ENCODE data around the gene C3.
"Not testable (repeated sequence)": the region's sequence is repeated elsewhere in the genome, so short reads cannot be mapped to it uniquely, and the experiment has no call there.

C3 gene

GRCh38 chr19:6711078-6711361 lies 9.4 kb downstream of the C3 start:
- CTCF ChIA-PET: interaction anchor here (0.7 kb wide), 1 partner anchor 120 kb away, joined by 3 read pairs; no protein-coding TSS in a partner anchor
- POLR2A ChIA-PET (ENCODE audit: low non-redundant PET): no interaction called here

DNA sequence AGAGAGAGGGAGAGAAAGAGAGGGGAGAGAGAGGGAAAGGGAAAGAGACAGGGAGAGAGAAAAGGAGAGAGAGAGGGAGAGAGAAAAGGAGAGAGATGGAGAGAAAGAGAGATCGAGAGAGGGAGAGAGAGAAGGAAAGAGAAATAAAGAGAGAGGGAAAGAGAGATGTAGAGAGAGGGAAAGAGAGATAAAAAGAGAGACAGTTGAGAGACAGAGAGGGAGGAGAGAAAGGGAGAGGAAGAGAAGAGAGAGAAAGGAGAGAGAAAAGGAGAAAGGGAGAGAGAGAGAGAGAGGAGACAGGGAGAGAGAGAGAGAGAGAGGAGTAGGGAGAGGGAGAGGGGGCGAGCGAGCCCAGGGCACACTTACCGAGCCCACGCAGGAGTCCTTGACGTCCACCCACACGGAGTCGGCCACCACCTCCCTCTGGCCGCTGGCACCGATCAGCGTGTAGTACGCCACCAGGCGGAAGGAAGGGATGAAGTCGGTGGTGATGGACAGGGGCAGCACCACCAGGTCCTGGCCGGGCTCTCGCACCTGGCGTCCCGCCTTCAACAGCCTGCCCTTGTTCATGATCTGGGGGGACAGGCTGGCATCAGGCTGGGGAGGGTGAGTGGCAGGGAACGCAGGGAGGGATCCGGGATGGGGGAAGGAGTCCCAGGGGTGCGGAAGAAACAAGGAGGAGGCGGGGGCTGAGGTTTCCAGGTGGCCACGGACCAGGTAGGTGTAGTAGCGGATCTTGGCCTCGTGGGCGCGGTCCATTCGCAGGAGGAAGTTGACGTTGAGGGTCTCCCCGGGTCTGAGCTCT lies 10.0 kb downstream of the C3 start:
- no peak overlapping the region for H3K27ac ChIP-seq
- DNase-seq (ENCODE audit: low spot score): no peak
- CTCF ChIA-PET: interaction anchor here (0.7 kb wide), 1 partner anchor 121 kb away, joined by 3 read pairs; no protein-coding TSS in a partner anchor
- TF ChIP-seq CTCF (conservative IDR thresholded peaks at IDR 0.05; ENCODE audit: low read depth): no peak
- POLR2A ChIA-PET (ENCODE audit: low non-redundant PET): no interaction called here

More at GRCh38 chr19:6711078-6711361, 9.4 kb downstream of the C3 start:
- no peak for DNase-seq (ENCODE audit: low spot score)
- TF ChIP-seq CTCF (conservative IDR thresholded peaks at IDR 0.05; ENCODE audit: low read depth): no peak
- H3K27ac ChIP-seq: no peak overlapping the region

DNA sequence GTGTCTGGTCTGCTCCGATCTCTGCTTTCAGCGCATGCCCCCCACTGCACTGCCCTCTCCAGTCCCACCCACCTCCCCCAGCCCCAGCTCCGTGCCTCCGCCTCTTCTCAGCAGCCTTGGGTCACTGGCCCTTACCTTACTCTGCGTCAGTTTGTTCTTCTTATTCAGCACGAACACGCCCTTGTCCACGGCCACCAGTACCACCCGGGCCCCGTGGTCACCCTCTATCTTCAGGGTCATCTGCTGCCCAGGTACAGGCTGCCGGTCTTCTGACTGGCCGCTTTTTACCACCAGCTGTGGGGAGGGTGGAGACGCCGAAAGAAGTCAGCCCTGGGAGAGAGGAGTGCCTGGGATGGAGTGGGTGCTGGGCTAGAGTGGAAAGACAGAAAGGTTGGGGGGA lies 10.9 kb downstream of the C3 start:
- H3K27ac ChIP-seq: no peak overlapping the region
- ChIA-PET CTCF (no interaction called here), POLR2A (ENCODE audit: low non-redundant PET) (no interaction called here)
- TF ChIP-seq CTCF (conservative IDR thresholded peaks at IDR 0.05; ENCODE audit: low read depth): no peak
- DNase-seq (ENCODE audit: low spot score): no peak

GRCh38 chr19:6708913-6709312 lies 11.5 kb downstream of the C3 start:
- CTCF ChIA-PET: interaction anchor here (0.6 kb wide), 1 partner anchor 70 kb away, joined by 3 read pairs; no protein-coding TSS in a partner anchor
- DNase-seq (ENCODE audit: low spot score); H3K27ac ChIP-seq; POLR2A ChIA-PET (ENCODE audit: low non-redundant PET): not testable (repeated sequence)

DNA sequence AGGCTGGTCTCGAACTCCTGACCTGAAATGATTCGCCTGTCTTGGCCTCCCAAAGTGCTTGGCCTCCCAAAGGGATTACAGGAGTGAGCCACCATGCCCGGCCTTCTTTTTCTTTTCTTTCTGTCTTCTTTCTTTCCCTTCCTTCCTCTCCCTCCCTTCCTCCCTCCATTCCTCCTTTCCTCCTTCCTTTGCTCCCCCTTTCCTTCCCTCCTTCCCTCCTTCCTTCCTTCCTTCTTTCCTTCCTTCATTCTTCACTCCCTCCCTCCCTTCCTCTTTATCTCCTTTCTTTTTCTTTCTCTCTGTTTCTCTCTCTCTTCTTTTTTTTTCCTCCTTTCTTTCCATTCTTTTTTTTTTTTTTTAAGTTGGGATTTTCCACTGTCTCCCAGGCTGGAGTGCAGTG lies 12.1 kb downstream of the C3 start:
- no peak for TF ChIP-seq CTCF (conservative IDR thresholded peaks at IDR 0.05; ENCODE audit: low read depth)
- ChIA-PET CTCF (interaction anchor here (0.6 kb wide), 1 partner anchor 70 kb away, joined by 3 read pairs; no protein-coding TSS in a partner anchor), POLR2A (ENCODE audit: low non-redundant PET) (no interaction called here)
- H3K27ac ChIP-seq: no peak overlapping the region
- no peak for DNase-seq (ENCODE audit: low spot score)

DNA sequence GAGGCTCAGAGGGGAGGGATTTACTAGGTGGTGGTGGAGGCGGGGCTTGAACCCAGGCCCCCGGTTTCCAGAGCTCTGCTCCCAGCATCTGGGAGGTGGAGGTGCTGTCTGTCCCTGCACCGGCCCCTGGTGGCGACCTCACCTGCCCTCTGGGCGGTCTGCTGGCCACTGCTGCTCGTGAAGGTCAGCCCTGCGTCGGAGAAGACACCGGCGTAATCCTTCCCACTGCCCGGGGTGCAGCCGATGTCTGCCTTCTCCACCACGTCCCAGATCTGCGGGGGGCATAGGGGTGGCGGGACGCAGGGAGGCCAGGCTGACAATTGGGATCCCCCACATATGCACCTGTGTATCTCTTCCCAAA lies 12.8 kb downstream of the C3 start:
- ChIA-PET CTCF (no interaction called here), POLR2A (ENCODE audit: low non-redundant PET) (no interaction called here)
- no peak overlapping the region for H3K27ac ChIP-seq
- no peak for TF ChIP-seq CTCF (conservative IDR thresholded peaks at IDR 0.05; ENCODE audit: low read depth)
- DNase-seq (ENCODE audit: low spot score): no peak

DNA sequence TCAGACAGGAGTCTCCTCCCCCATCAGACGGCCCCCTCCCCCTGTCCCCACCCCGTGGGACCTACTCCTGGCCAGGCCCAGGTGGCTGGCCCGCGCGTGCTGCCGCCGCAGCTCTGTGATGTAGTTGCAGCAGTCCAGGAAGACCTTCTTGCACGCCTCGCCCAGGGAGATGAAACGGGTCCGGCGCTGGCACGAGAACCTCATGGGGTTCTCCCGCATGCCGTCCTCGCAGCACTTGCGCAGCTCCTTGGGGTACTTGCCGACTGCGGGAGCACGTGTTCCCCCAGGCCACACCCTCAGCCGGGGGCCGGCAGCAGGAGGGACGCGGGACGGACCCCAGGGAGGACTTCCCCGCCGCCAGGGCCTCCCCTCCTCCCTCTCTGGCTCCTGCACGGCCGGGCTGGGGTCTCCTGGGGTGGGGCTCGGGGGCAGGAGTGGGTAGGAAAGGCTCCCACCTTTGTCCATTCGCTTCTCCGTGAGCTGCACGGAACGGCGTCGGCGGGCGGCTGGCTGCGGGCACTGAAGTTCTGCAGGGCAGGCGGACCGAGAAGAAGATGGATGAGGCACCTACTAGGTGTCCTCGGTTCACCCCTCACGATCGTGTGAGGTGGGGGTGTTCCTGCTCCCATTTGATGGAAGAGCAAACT lies 13.3 kb downstream of the C3 start:
- ChIA-PET POLR2A (ENCODE audit: low non-redundant PET) (no interaction called here), CTCF (no interaction called here)
- TF ChIP-seq CTCF (conservative IDR thresholded peaks at IDR 0.05; ENCODE audit: low read depth): no peak
- H3K27ac ChIP-seq: no peak overlapping the region
- DNase-seq (ENCODE audit: low spot score): no peak
